ENCODE data around the gene ANTXRL. TPM values are rescaled to one million over a fixed set of nuclear protein-coding genes. Genes with fewer than 3 reads are reported as not detected.
"Not testable (repeated sequence)": the region's sequence is repeated elsewhere in the genome, so short reads cannot be mapped to it uniquely, and the experiment has no call there.

The ANTXRL gene
- polyA plus RNA-seq, 1 of the 3 experiments (the other 2 are of a cell fraction), result not detected

- Histone ChIP-seq H3K4me2 (no peak overlapping the region), H3K36me3 (replicated peaks in 1 of 2; ENCODE audit: control insufficient read depth in 1 of 2, insufficient read depth in 2 of 2, low read length in 1 of 2) (no peaks in the 10 kb centered on the region), H3K27ac (ENCODE audit: low read depth in 2 of 2, low read length in 1 of 2) (no peak overlapping the region), H3F3A (replicated peaks; ENCODE audit: insufficient read depth) (no peaks in the 10 kb centered on the region), H3K27me3 (ENCODE audit: insufficient read depth) (no peaks in the 10 kb centered on the region), H4K20me1 (ENCODE audit: insufficient read depth) (no peaks in the 10 kb centered on the region), H3K9me3 (no peaks in the 10 kb centered on the region), H3K79me2 (ENCODE audit: insufficient read depth) (no peaks in the 10 kb centered on the region), H3K4me1 (ENCODE audit: control insufficient read depth in 1 of 2, insufficient read depth in 2 of 2, low read depth in 1 of 2, low read length in 1 of 2) (peaks cover 0 to 6% of the 10 kb centered on the region in 2 experiments; a peak in 1 of 4 replicates), H3K9ac (no peak overlapping the region), H3K4me3 (ENCODE audit: low read depth in 2 of 2, low read length in 1 of 2) (no peak overlapping the region), H2AFZ (ENCODE audit: low read depth) (no peak overlapping the region), H3K9me2 (no peaks in the 10 kb centered on the region)
- no peak for DNase-seq
- POLR2A ChIA-PET, result no interaction called here
- CTCF ChIA-PET, result interaction anchor here (1.2 to 3.6 kb wide), 2 partner anchors 14 to 42 kb away, joined by 3 to 20 read pairs; no protein-coding TSS in a partner anchor
- TF ChIP-seq FOSL2 (IDR thresholded peaks at IDR 0.05; ENCODE audit: borderline replicate concordance, low read depth), result no peak
- TF ChIP-seq EZH2phosphoT487 (IDR thresholded peaks at IDR 0.05; ENCODE audit: borderline replicate concordance, low read depth), result no peak
- no peak for TF ChIP-seq NRF1 (IDR thresholded peaks at IDR 0.05; ENCODE audit: low read depth, low read length)
- TF ChIP-seq USF1 (IDR thresholded peaks at IDR 0.05; ENCODE audit: borderline replicate concordance, low read depth), result no peak
- no peak for TF ChIP-seq USF2 (IDR thresholded peaks at IDR 0.05; ENCODE audit: borderline replicate concordance, low read depth, low read length)
- TF ChIP-seq RCOR1 (IDR thresholded peaks at IDR 0.05; ENCODE audit: low read length), result no peak
- TF ChIP-seq SMC3 (IDR thresholded peaks at IDR 0.05; ENCODE audit: low read depth, low read length), result no peak
- TF ChIP-seq ZBTB33 (IDR thresholded peaks at IDR 0.05; ENCODE audit: borderline replicate concordance, low read depth), result no peak
- TF ChIP-seq FOXJ3 (CRISPR knock-in tag; IDR thresholded peaks at IDR 0.05), result no peak
- no peak for TF ChIP-seq IRF3 (IDR thresholded peaks at IDR 0.05; ENCODE audit: low read depth, low read length)
- TF ChIP-seq YY1 (IDR thresholded peaks at IDR 0.05; ENCODE audit: low read depth), result no peak
- no peak for TF ChIP-seq CHD2 (IDR thresholded peaks at IDR 0.05; ENCODE audit: low read length, partially characterized antibody)
- no peak for TF ChIP-seq POLR2AphosphoS5 (IDR thresholded peaks at IDR 0.05; ENCODE audit: low read depth, low read length)
- no peak for TF ChIP-seq MXI1 (IDR thresholded peaks at IDR 0.05; ENCODE audit: low read depth, low read length)
- no peak for TF ChIP-seq CTCF (IDR thresholded peaks at IDR 0.05)
- TF ChIP-seq ELF1 (IDR thresholded peaks at IDR 0.05), result no peak
- TF ChIP-seq MEF2A (IDR thresholded peaks at IDR 0.05; ENCODE audit: borderline replicate concordance, low read depth), result no peak
- 31% methylated on average over 4 of the region's 7 CpGs for WGBS (ENCODE audit: low lambda C conversion rate)
Observed at GRCh38 chr10:46270086-46270811, 16.5 kb upstream of the ANTXRL start.

- WGBS (ENCODE audit: low lambda C conversion rate), result 56% methylated on average over 7 of the region's 7 CpGs
- H3K9me3 ChIP-seq; H3F3A ChIP-seq (replicated peaks; ENCODE audit: insufficient read depth); DNase-seq; H2AFZ ChIP-seq (ENCODE audit: low read depth); H3K9ac ChIP-seq; H3K27me3 ChIP-seq (ENCODE audit: insufficient read depth); H3K9me2 ChIP-seq; POLR2A ChIA-PET; H3K4me3 ChIP-seq (ENCODE audit: low read depth in 2 of 2, low read length in 1 of 2); H4K20me1 ChIP-seq (ENCODE audit: insufficient read depth); H3K36me3 ChIP-seq (replicated peaks in 1 of 2; ENCODE audit: control insufficient read depth in 1 of 2, insufficient read depth in 2 of 2, low read length in 1 of 2); H3K4me2 ChIP-seq; H3K79me2 ChIP-seq (ENCODE audit: insufficient read depth); H3K4me1 ChIP-seq (ENCODE audit: control insufficient read depth in 1 of 2, insufficient read depth in 2 of 2, low read depth in 1 of 2, low read length in 1 of 2); H3K27ac ChIP-seq (ENCODE audit: low read depth in 2 of 2, low read length in 1 of 2): not testable (repeated sequence)
- CTCF ChIA-PET, result interaction anchor here (3.6 kb wide), 1 partner anchor 42 kb away, joined by 20 read pairs; no protein-coding TSS in a partner anchor
Observed at GRCh38 chr10:46270963-46271530, 15.8 kb upstream of the ANTXRL start.
